Chondrocyte (in vitro differentiated cells): ENCODE data around the gene MYH11. TPM values are rescaled to one million over a fixed set of nuclear protein-coding genes. Genes with fewer than 3 reads are reported as not detected.

Experiments used
- DNase-seq: peaks from one replicate; pipeline ENCODE4 v3.0.0; 2021; ENCODE audit warnings: mixed read lengths, low spot score
- H3K27ac Mint-ChIP-seq: one replicate; pipeline ENCODE4 v1.8.0; 2021; ENCODE audit warnings: mild to moderate bottlenecking, moderate library complexity, mixed read lengths; ENCODE audit not compliant: unreplicated experiment
- H3K27me3 Mint-ChIP-seq: 2 replicates; pipeline ENCODE4 v1.8.0; 2021; ENCODE audit warnings: low read depth, mixed read lengths
- H3K36me3 Mint-ChIP-seq: 2 replicates; pipeline ENCODE4 v1.8.0; 2021; ENCODE audit warnings: low read depth, mixed read lengths
- H3K4me1 Mint-ChIP-seq: 2 replicates; pipeline ENCODE4 v1.8.0; 2021; ENCODE audit warnings: low read depth, mild to moderate bottlenecking, mixed read lengths
- H3K4me3 Mint-ChIP-seq: one replicate; pipeline ENCODE4 v1.8.0; 2021; ENCODE audit warnings: mild to moderate bottlenecking, moderate library complexity, mixed read lengths; ENCODE audit not compliant: unreplicated experiment
- H3K9me3 Mint-ChIP-seq: 2 replicates; pipeline ENCODE4 v1.8.0; 2021; ENCODE audit warnings: low read depth, mixed read lengths
- total RNA-seq: library from RNA; stranded (reverse); gene quantifications from 3 replicates; pipeline ENCODE4 v1.2.1, GENCODE V29; 2021
- TF ChIP-seq, protein P1 (sequence below): fragments of 200-600 bp; sonication (generic); IDR thresholded peaks from 2 replicates; pipeline ENCODE4 v1.5.0; 2021; ENCODE audit warnings: antibody characterized with exemption, mild to moderate bottlenecking, moderate library complexity

The MYH11 gene
- total RNA-seq, 1 donor from 2014 or later: 58.3 TPM

DNA sequence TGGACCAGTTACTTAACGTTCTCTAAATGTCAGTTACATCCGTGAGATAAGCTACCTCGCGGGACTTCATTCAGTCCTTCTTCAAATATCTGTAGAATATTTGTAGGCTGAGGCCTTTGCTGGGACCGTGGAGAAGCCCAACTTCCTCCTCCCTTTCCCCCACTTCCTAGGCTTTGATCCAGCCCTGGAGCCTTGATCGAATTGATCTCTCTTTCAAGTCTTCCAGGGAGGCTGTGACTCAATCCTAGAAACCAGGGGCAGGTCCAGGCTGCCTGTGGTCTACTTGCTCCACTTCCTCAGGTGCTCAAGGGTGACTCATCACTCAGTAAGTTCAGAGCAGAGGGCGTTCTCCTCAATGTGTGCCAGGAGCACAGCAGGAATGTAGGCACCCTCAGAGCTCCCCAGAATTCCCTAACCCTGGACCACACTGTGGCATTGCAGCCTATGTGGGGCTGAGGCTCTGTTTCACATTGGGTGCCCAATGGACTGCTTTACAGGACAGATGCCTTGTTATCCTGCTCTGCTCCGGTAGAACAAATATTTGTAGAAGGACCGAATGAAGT lies 42.8 kb upstream of the MYH11 start:
- no peaks in the 10 kb centered on the region for H3K27me3 Mint-ChIP-seq
- H3K27ac Mint-ChIP-seq: no peak overlapping the region
- TF ChIP-seq, protein P1, sequence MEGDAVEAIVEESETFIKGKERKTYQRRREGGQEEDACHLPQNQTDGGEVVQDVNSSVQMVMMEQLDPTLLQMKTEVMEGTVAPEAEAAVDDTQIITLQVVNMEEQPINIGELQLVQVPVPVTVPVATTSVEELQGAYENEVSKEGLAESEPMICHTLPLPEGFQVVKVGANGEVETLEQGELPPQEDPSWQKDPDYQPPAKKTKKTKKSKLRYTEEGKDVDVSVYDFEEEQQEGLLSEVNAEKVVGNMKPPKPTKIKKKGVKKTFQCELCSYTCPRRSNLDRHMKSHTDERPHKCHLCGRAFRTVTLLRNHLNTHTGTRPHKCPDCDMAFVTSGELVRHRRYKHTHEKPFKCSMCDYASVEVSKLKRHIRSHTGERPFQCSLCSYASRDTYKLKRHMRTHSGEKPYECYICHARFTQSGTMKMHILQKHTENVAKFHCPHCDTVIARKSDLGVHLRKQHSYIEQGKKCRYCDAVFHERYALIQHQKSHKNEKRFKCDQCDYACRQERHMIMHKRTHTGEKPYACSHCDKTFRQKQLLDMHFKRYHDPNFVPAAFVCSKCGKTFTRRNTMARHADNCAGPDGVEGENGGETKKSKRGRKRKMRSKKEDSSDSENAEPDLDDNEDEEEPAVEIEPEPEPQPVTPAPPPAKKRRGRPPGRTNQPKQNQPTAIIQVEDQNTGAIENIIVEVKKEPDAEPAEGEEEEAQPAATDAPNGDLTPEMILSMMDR: no peak
- H3K4me3 Mint-ChIP-seq: no peak overlapping the region
- no peak for DNase-seq
- peaks cover 10% of the 10 kb centered on the region for H3K4me1 Mint-ChIP-seq
- no peaks in the 10 kb centered on the region for H3K36me3 Mint-ChIP-seq
- H3K9me3 Mint-ChIP-seq: no peaks in the 10 kb centered on the region

DNA sequence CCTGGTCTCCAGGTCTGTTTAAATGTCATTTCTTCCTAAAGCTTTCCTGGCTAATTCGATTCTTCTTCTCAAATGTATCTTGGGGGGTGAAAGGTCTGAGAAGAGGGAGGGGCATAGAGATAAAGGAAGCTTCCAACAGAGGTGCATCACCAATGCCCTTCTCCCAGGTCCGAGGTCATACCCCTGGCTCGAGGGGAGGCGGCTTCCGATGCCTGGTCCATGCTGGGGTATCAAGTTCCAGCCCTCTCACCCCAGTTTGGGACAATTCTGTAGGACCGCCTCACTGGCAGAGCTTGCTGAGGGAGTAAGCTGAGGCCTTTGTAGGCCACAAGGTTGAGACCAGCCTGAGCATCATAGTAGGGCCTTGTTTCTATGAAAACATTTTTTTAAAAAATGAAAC lies 41.8 kb upstream of the MYH11 start:
- H3K27me3 Mint-ChIP-seq: no peaks in the 10 kb centered on the region
- TF ChIP-seq, protein P1: no peak
- H3K27ac Mint-ChIP-seq: no peak overlapping the region
- H3K4me3 Mint-ChIP-seq: no peak overlapping the region
- H3K36me3 Mint-ChIP-seq: no peaks in the 10 kb centered on the region
- H3K9me3 Mint-ChIP-seq: no peaks in the 10 kb centered on the region
- no peak for DNase-seq
- H3K4me1 Mint-ChIP-seq: peaks cover 10% of the 10 kb centered on the region

DNA sequence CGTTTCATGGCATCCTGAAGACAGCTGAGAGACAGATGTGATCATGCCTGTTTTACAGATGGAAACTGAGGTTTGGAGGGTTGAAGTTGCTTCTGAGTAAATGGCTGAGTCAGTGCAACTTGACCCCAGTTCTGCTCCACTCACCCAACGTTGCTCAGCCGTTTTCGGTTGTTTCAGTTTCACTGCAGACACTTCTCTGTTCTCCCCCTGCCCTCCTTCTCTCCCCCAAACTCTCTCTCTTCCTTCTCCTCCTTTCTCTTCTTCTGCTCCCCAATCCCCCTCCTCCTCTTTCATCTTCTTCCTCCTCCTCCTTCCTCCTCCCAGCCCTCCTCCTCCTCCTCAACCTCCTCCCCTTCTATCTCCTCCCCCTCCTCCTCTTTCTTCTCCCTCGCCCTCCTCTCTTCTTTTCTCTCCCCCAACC lies 41.0 kb upstream of the MYH11 start:
- Mint-ChIP-seq H3K9me3 (no peaks in the 10 kb centered on the region), H3K4me3 (no peak overlapping the region), H3K27ac (no peak overlapping the region), H3K36me3 (no peaks in the 10 kb centered on the region), H3K27me3 (no peaks in the 10 kb centered on the region), H3K4me1 (peaks cover 10% of the 10 kb centered on the region)
- TF ChIP-seq, protein P1: no peak
- no peak for DNase-seq

DNA sequence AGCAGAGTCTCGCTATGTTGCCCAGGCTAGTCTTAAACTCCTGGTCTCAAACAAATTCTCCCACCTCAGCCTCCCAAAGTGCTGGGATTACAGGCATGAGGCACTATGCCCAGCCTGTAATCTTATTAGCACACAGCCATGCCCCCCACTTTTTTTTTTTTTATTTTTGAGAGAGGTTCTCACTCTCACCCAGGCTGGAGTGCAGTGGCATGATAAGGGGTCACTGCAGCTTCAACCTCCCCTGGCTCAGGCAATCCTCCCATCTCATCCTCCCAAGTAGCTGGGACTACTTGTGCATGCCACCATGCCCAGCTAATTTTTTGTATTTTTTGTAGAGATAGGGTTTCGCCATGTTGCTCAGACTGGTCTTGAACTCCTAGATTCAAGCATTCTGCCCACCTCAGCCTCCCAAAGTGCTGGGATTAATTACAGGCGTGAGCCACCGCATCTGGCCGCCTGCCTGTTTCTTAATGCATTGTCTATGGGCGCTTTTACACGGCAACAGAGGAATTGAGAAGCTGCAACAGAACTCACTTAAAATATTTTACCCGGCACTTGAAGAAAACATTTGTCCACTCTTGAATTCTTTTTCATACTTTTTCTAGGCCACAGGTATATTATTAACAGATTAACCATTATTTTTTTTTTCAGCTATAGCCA lies 40.4 kb upstream of the MYH11 start:
- no peaks in the 10 kb centered on the region for H3K27me3 Mint-ChIP-seq
- no peaks in the 10 kb centered on the region for H3K9me3 Mint-ChIP-seq
- TF ChIP-seq, protein P1: no peak
- no peak overlapping the region for H3K27ac Mint-ChIP-seq
- no peak for DNase-seq
- no peak overlapping the region for H3K4me3 Mint-ChIP-seq
- peaks cover 10% of the 10 kb centered on the region for H3K4me1 Mint-ChIP-seq
- no peaks in the 10 kb centered on the region for H3K36me3 Mint-ChIP-seq

DNA sequence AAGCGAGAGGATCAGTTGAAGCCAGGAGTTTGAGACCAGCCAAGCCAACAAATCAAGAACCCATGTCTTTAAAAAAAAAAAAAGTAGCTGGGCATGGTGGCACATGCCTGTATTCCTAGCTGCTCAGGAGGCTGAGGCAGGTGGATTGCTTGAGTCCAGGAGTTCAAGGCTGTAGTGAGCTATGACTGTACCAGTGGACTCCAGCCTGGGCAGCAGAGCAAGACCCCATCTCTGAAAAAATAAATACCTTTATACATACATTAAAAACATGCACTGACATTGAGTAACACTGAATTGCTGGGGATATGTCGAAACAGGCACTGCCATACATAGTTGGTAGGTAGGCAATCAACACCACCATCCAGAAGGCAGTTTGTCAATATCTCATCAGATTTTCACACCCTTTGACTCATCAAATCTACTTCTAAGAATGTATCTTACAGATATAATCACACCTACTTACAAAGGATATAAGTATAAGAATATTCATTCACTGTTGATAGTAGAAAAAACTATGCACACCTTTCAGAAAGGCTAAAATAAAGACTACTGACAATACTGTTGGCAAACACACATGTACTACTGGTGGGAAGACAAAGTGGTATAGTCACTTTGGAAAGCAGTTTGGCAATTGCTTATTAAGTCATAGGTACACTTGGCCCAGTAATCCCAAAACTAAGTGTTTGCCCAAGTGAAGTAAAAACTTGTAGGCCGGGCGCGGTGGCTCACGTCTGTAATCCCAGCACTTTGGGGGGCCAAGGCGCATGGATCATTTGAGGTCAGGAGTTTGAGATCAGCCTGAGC lies 37.9 kb upstream of the MYH11 start:
- H3K9me3 Mint-ChIP-seq: no peaks in the 10 kb centered on the region
- no peak overlapping the region for H3K4me3 Mint-ChIP-seq
- no peak for DNase-seq
- TF ChIP-seq, protein P1: no peak
- no peak overlapping the region for H3K27ac Mint-ChIP-seq
- no peaks in the 10 kb centered on the region for H3K27me3 Mint-ChIP-seq
- H3K36me3 Mint-ChIP-seq: no peaks in the 10 kb centered on the region
- H3K4me1 Mint-ChIP-seq: peaks cover 7% of the 10 kb centered on the region
